K562 (cell line): ENCODE data around the gene EHBP1.

Source experiments
- BHLHE40 ChIP-seq: IDR thresholded peaks from 2 replicates; pipeline ENCODE4 v1.6.1; 2011; ENCODE audit warnings: low read length, improper control_type of control experiment
- CTCF ChIP-seq, 3 experiments: IDR thresholded peaks in 2 of 3; conservative IDR thresholded peaks in 1 of 3; 2 replicates each; pipeline ENCODE4 v1.5.1; 2011 to 2012; ENCODE audit warnings: low read length in 3 of 3, mild to moderate bottlenecking in 3 of 3, control low read depth in 2 of 3, improper control_type of control experiment in 1 of 3, inconsistent platforms in 1 of 3, low read depth in 1 of 3, mixed read lengths in 1 of 3, moderate library complexity in 1 of 3; ENCODE audit not compliant: insufficient read depth in 2 of 3
- FOXM1 ChIP-seq, 2 experiments: fragments of 450-650 bp in 1 of 2; sonication (generic) in 1 of 2; formaldehyde crosslinking in 1 of 2; IDR thresholded peaks; 2 replicates each; pipeline versions ENCODE4 v1.6.1 to v1.9.0; 2017 to 2022; ENCODE audit warnings: low read depth in 2 of 2, mild to moderate bottlenecking in 2 of 2, missing genetic modification reagents in 1 of 2, moderate library complexity in 1 of 2
- MAX ChIP-seq: sonication (generic); formaldehyde crosslinking; IDR thresholded peaks from 2 replicates; pipeline ENCODE4 v1.9.0; 2022; ENCODE audit warnings: mild to moderate bottlenecking, missing genetic modification reagents
- PATZ1 ChIP-seq: fragments of 250-450 bp; sonication (Bioruptor Pico); IDR thresholded peaks from 2 replicates; pipeline ENCODE4 v1.5.0; 2020; ENCODE audit warnings: mild to moderate bottlenecking, borderline replicate concordance
- SMC3 ChIP-seq: conservative IDR thresholded peaks from 2 replicates; pipeline ENCODE4 v1.6.1; 2011; ENCODE audit warnings: low read depth, low read length, improper control_type of control experiment; ENCODE audit not compliant: insufficient read depth
- ZNF121 ChIP-seq: sonication (generic); formaldehyde crosslinking; conservative IDR thresholded peaks from 2 replicates; pipeline ENCODE4 v1.8.0; 2022; ENCODE audit warnings: missing genetic modification reagents

- TF ChIP-seq SMC3 (no peak), CTCF (IDR thresholded peaks at IDR 0.05 in 2 of 3, conservative IDR thresholded peaks at IDR 0.05 in 1 of 3; ENCODE audit: insufficient read depth in 2 of 3, low read depth in 1 of 3, low read length in 3 of 3) (no peak), BHLHE40 (no peak), MAX (no peak), FOXM1 (IDR thresholded peaks at IDR 0.05; ENCODE audit: low read depth) (no peak), FOXM1 (CRISPR knock-in tag; IDR thresholded peaks at IDR 0.05; ENCODE audit: low read depth) (no peak), PATZ1 (CRISPR knock-in tag) (no peak), ZNF121 (CRISPR knock-in tag) (no peak)
Measured at GRCh38 chr2:63000801-63001200, 295.3 kb downstream of the EHBP1 start.
